BLaER1 (cell line): ENCODE results near the gene CCDC27.

Experiments used
- H3K27ac ChIP-seq: shearing (Covaris generic); formaldehyde crosslinking; 2 replicates; pipeline ENCODE4 v1.8.1; 2022
- H3K27me3 ChIP-seq: shearing (Covaris generic); formaldehyde crosslinking; 2 replicates; pipeline ENCODE4 v1.8.1; 2022
- H3K36me3 ChIP-seq: shearing (Covaris generic); formaldehyde crosslinking; 2 replicates; pipeline ENCODE4 v1.8.1; 2022
- H3K4me1 ChIP-seq: shearing (Covaris generic); formaldehyde crosslinking; 2 replicates; pipeline ENCODE4 v1.8.1; 2022
- H3K4me2 ChIP-seq: shearing (Covaris generic); formaldehyde crosslinking; 2 replicates; pipeline ENCODE4 v1.8.1; 2022
- H3K4me3 ChIP-seq: shearing (Covaris generic); formaldehyde crosslinking; 2 replicates; pipeline ENCODE4 v1.8.1; 2022
- H3K9ac ChIP-seq: shearing (Covaris generic); formaldehyde crosslinking; 2 replicates; pipeline ENCODE4 v1.8.1; 2022
- H3K9me3 ChIP-seq: shearing (Covaris generic); formaldehyde crosslinking; 2 replicates; pipeline ENCODE4 v1.8.1; 2022
- H4K20me1 ChIP-seq: shearing (Covaris generic); formaldehyde crosslinking; 2 replicates; pipeline ENCODE4 v1.8.1; 2022
- Cebpa-rat ChIP-seq: shearing (Covaris generic); IDR thresholded peaks from 2 replicates; pipeline ENCODE4 v1.8.1; 2022

CCDC27 gene

GRCh38 chr1:3735027-3735681 lies 17.1 kb upstream of the CCDC27 start:
- Histone ChIP-seq H3K9ac (no peak overlapping the region), H3K4me2 (0 out of 2 replicates have a peak overlapping the region, but pooled peaks have one; percentile 23), H3K36me3 (peaks cover 55% of the 10 kb centered on the region), H4K20me1 (no peaks in the 10 kb centered on the region), H3K27me3 (0 out of 2 replicates have a peak, but pooled peaks cover 4% of the 10 kb centered on the region), H3K4me1 (peaks cover 39% of the 10 kb centered on the region), H3K27ac (0 out of 2 replicates have a peak overlapping the region, but pooled peaks have one; percentile 24), H3K4me3 (no peak overlapping the region), H3K9me3 (no peaks in the 10 kb centered on the region)
- no peak for TF ChIP-seq Cebpa-rat

GRCh38 chr1:3735688-3736087 lies 16.6 kb upstream of the CCDC27 start:
- Histone ChIP-seq H3K4me3 (no peak overlapping the region), H3K9me3 (no peaks in the 10 kb centered on the region), H3K27ac (0 out of 2 replicates have a peak overlapping the region, but pooled peaks have one; percentile 24), H3K27me3 (0 out of 2 replicates have a peak, but pooled peaks cover 4% of the 10 kb centered on the region), H3K4me1 (peaks cover 33% of the 10 kb centered on the region), H3K4me2 (peak overlapping the region; percentile 23; the same call in 1 of the 2 replicates), H3K9ac (0 out of 2 replicates have a peak overlapping the region, but pooled peaks have one; percentile 10), H4K20me1 (no peaks in the 10 kb centered on the region), H3K36me3 (peaks cover 60% of the 10 kb centered on the region)
- no peak for TF ChIP-seq Cebpa-rat

- H3K27ac ChIP-seq, result peak overlapping the region; percentile 28; the same call in 1 of the 2 replicates
Observed at GRCh38 chr1:3736131-3736561, 16.1 kb upstream of the CCDC27 start.

DNA sequence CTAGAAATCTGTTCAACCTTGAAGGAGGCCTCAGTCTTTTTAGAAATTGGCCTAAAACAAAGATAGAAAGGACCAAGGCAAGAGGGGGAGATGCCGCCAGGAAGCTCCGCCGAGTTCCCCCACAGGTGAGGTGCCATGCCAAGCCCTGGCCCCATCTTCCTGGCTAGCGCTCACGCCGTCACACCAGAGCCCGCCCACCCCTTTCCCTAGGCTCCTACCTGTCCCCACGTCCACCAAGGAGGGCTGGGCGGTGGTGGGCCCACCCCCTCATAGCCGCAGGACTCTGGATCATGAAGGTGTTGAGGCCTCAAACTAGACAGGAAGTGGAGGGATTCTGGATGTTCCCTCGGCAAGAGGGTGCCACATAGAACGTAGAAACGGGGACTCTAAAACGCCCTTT lies 15.5 kb upstream of the CCDC27 start:
- Histone ChIP-seq H3K4me3 (no peak overlapping the region), H4K20me1 (0 out of 2 replicates have a peak, but pooled peaks cover 5% of the 10 kb centered on the region), H3K27me3 (no peaks in the 10 kb centered on the region), H3K27ac (peak overlapping the region; percentile 28; the same call in 1 of the 2 replicates), H3K36me3 (peaks cover 71% of the 10 kb centered on the region), H3K9ac (0 out of 2 replicates have a peak overlapping the region, but pooled peaks have one; percentile 10), H3K9me3 (no peaks in the 10 kb centered on the region), H3K4me2 (no peak overlapping the region), H3K4me1 (peaks cover 23% of the 10 kb centered on the region)
- TF ChIP-seq Cebpa-rat, result no peak

More at GRCh38 chr1:3736131-3736561, 16.1 kb upstream of the CCDC27 start:
- no peak for TF ChIP-seq Cebpa-rat
- Histone ChIP-seq H3K4me2 (peak overlapping the region; percentile 23), H3K4me1 (peaks cover 29% of the 10 kb centered on the region), H4K20me1 (no peaks in the 10 kb centered on the region), H3K9me3 (no peaks in the 10 kb centered on the region), H3K9ac (0 out of 2 replicates have a peak overlapping the region, but pooled peaks have one; percentile 10), H3K4me3 (no peak overlapping the region), H3K27me3 (0 out of 2 replicates have a peak, but pooled peaks cover under 1% of the 10 kb centered on the region), H3K36me3 (peaks cover 65% of the 10 kb centered on the region)

DNA sequence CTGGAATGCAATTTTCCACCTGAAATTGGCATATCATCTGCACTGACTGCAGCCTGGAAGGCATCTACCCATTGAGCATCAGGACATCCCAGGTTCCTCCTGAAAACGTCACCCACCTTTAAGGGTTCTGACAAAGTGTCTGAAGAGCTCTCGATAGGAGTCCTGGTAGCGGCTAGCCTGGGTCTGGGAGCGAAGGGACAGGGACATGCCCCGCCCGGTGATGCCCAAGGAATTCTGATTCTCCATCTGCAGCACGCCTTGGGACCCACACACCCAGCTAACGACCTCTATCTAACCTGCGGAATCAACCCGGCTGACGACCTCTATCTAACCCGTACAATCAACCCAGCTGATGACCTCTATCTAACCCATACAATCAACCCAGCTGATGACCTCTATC lies 13.3 kb upstream of the CCDC27 start:
- no peak for TF ChIP-seq Cebpa-rat
- peaks cover 24% of the 10 kb centered on the region for H3K4me1 ChIP-seq
- H3K27me3 ChIP-seq, result no peaks in the 10 kb centered on the region
- H3K9ac ChIP-seq, result no peak overlapping the region
- no peak overlapping the region for H3K4me2 ChIP-seq
- no peak overlapping the region for H3K27ac ChIP-seq
- H3K4me3 ChIP-seq, result no peak overlapping the region
- H3K36me3 ChIP-seq, result peaks cover 89% of the 10 kb centered on the region
- H3K9me3 ChIP-seq, result no peaks in the 10 kb centered on the region
- peaks cover 22% of the 10 kb centered on the region for H4K20me1 ChIP-seq

GRCh38 chr1:3740042-3740441 lies 12.2 kb upstream of the CCDC27 start:
- no peak for TF ChIP-seq Cebpa-rat
- H3K4me2 ChIP-seq, result no peak overlapping the region
- H4K20me1 ChIP-seq, result peaks cover 33% of the 10 kb centered on the region
- no peak overlapping the region for H3K9ac ChIP-seq
- peaks cover 79% of the 10 kb centered on the region for H3K36me3 ChIP-seq
- H3K27me3 ChIP-seq, result no peaks in the 10 kb centered on the region
- no peaks in the 10 kb centered on the region for H3K9me3 ChIP-seq
- H3K4me3 ChIP-seq, result no peak overlapping the region
- H3K4me1 ChIP-seq, result peaks cover 26% of the 10 kb centered on the region
- no peak overlapping the region for H3K27ac ChIP-seq

GRCh38 chr1:3740752-3741151 lies 11.5 kb upstream of the CCDC27 start:
- no peak overlapping the region for H3K4me2 ChIP-seq
- H3K9ac ChIP-seq, result no peak overlapping the region
- no peak overlapping the region for H3K4me3 ChIP-seq
- H3K27ac ChIP-seq, result no peak overlapping the region
- no peaks in the 10 kb centered on the region for H3K9me3 ChIP-seq
- H3K4me1 ChIP-seq, result peaks cover 30% of the 10 kb centered on the region
- peaks cover 41% of the 10 kb centered on the region for H4K20me1 ChIP-seq
- no peak for TF ChIP-seq Cebpa-rat
- peaks cover 76% of the 10 kb centered on the region for H3K36me3 ChIP-seq
- no peaks in the 10 kb centered on the region for H3K27me3 ChIP-seq

- peaks cover 48% of the 10 kb centered on the region for H4K20me1 ChIP-seq
- H3K4me1 ChIP-seq, result peaks cover 32% of the 10 kb centered on the region
- no peak overlapping the region for H3K4me2 ChIP-seq
- H3K27me3 ChIP-seq, result no peaks in the 10 kb centered on the region
- H3K4me3 ChIP-seq, result no peak overlapping the region
- H3K27ac ChIP-seq, result no peak overlapping the region
- peaks cover 65% of the 10 kb centered on the region for H3K36me3 ChIP-seq
- no peak for TF ChIP-seq Cebpa-rat
- no peaks in the 10 kb centered on the region for H3K9me3 ChIP-seq
- no peak overlapping the region for H3K9ac ChIP-seq
Observed at GRCh38 chr1:3741566-3742438, 10.4 kb upstream of the CCDC27 start.

DNA sequence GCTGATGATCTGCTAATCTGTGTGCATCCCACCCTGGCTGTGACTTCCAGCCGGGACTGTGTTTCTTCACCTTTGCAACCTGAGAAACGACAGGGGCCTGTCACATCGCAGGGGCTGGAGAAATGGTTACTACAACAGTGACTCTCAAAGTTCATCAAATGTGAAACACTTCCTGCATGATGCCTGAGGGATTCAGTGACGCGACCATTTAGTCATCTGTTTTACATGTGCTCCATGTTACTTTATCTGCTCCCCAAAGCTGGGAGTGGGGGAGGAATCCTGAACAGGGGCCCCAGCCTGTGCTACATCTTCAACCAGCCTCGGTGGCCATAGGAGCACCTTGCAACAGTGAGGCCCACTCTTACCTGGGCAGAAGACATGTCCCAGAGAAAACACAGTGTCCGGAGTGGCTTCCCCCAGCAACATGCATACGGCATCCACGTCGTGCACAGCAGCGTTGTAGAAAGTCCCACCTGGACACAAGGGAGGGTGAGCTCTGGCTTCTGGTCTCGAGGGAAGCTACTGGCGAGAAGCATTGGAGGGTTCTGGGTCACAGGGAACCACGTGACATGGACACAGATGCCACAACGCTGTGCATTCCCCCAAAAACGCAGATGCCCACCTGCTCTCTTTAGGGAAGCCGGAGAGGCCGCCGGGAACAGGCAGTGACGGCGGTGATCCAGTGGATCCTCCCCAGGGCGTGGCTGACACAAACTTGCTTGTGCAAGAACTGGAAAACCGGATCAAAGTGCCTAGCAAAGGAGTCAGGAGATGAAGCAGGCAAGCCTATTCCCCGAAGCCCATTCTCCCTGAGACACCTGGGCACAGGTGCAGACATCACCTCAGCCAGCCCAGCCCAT lies 9.6 kb upstream of the CCDC27 start:
- Histone ChIP-seq H3K36me3 (peaks cover 59% of the 10 kb centered on the region), H4K20me1 (peaks cover 48% of the 10 kb centered on the region), H3K9me3 (no peaks in the 10 kb centered on the region)

More for the DNA sequence above, 9.6 kb upstream of the CCDC27 start:
- TF ChIP-seq Cebpa-rat, result no peak
- no peak overlapping the region for H3K4me2 ChIP-seq
- H3K9ac ChIP-seq, result no peak overlapping the region
- H3K4me3 ChIP-seq, result no peak overlapping the region
- H3K4me1 ChIP-seq, result peaks cover 38% of the 10 kb centered on the region
- no peak overlapping the region for H3K27ac ChIP-seq
- no peaks in the 10 kb centered on the region for H3K27me3 ChIP-seq
